ENCODE results near the gene IGF2.

Gene IGF2

GRCh38 chr11:2129699-2130366, 9.4 kb downstream of the IGF2 start:
- Histone ChIP-seq H3K4me2 (no peak overlapping the region), H3K27ac (no peak overlapping the region), H3K4me1 (ENCODE audit: low read depth, poor library complexity, severe bottlenecking) (no peaks in the 10 kb centered on the region), H3K4me3 (IDR thresholded peaks at IDR 0.05; ENCODE audit: insufficient read depth, low read depth, low read length) (no peak overlapping the region), H3K27me3 (ENCODE audit: insufficient read depth, low read depth) (peaks cover 60% of the 10 kb centered on the region), H3K36me3 (ENCODE audit: insufficient read depth) (no peaks in the 10 kb centered on the region), H3K79me2 (ENCODE audit: insufficient read depth, low read depth) (no peaks in the 10 kb centered on the region), H4K20me1 (ENCODE audit: insufficient read depth) (no peaks in the 10 kb centered on the region), H3K9ac (no peak overlapping the region), H2AFZ (ENCODE audit: low read depth) (no peak overlapping the region)
- no peak for TF ChIP-seq CTCF (conservative IDR thresholded peaks at IDR 0.05; ENCODE audit: low read depth, low read length)

GRCh38 chr11:2129308-2129698, 9.9 kb downstream of the IGF2 start:
- no peaks in the 10 kb centered on the region for H3K79me2 ChIP-seq (ENCODE audit: insufficient read depth, low read depth)
- H3K4me3 ChIP-seq (IDR thresholded peaks at IDR 0.05; ENCODE audit: insufficient read depth, low read depth, low read length): no peak overlapping the region
- H2AFZ ChIP-seq (ENCODE audit: low read depth): no peak overlapping the region
- TF ChIP-seq CTCF (conservative IDR thresholded peaks at IDR 0.05; ENCODE audit: low read depth, low read length): no peak
- H3K27me3 ChIP-seq (ENCODE audit: insufficient read depth, low read depth): peaks cover 55% of the 10 kb centered on the region
- H3K4me2 ChIP-seq: no peak overlapping the region
- H3K4me1 ChIP-seq (ENCODE audit: low read depth, poor library complexity, severe bottlenecking): no peaks in the 10 kb centered on the region
- H3K36me3 ChIP-seq (ENCODE audit: insufficient read depth): no peaks in the 10 kb centered on the region
- H3K9ac ChIP-seq: no peak overlapping the region
- no peaks in the 10 kb centered on the region for H4K20me1 ChIP-seq (ENCODE audit: insufficient read depth)
- H3K27ac ChIP-seq: no peak overlapping the region

- H4K20me1 ChIP-seq (ENCODE audit: insufficient read depth): no peaks in the 10 kb centered on the region
- H2AFZ ChIP-seq (ENCODE audit: low read depth): no peak overlapping the region
- no peak for TF ChIP-seq CTCF (conservative IDR thresholded peaks at IDR 0.05; ENCODE audit: low read depth, low read length)
- H3K4me1 ChIP-seq (ENCODE audit: low read depth, poor library complexity, severe bottlenecking): no peaks in the 10 kb centered on the region
- H3K9ac ChIP-seq: no peak overlapping the region
- H3K36me3 ChIP-seq (ENCODE audit: insufficient read depth): no peaks in the 10 kb centered on the region
- H3K79me2 ChIP-seq (ENCODE audit: insufficient read depth, low read depth): no peaks in the 10 kb centered on the region
- no peak overlapping the region for H3K27ac ChIP-seq
- no peak overlapping the region for H3K4me2 ChIP-seq
- no peak overlapping the region for H3K4me3 ChIP-seq (IDR thresholded peaks at IDR 0.05; ENCODE audit: insufficient read depth, low read depth, low read length)
- peaks cover 49% of the 10 kb centered on the region for H3K27me3 ChIP-seq (ENCODE audit: insufficient read depth, low read depth)
These were observed 10.5 kb downstream of the IGF2 start for GRCh38 chr11:2128511-2129307.

GRCh38 chr11:2128130-2128510, 11.1 kb downstream of the IGF2 start:
- no peak overlapping the region for H3K27ac ChIP-seq
- H3K36me3 ChIP-seq (ENCODE audit: insufficient read depth): no peaks in the 10 kb centered on the region
- H4K20me1 ChIP-seq (ENCODE audit: insufficient read depth): no peaks in the 10 kb centered on the region
- H3K27me3 ChIP-seq (ENCODE audit: insufficient read depth, low read depth): peaks cover 43% of the 10 kb centered on the region
- TF ChIP-seq CTCF (conservative IDR thresholded peaks at IDR 0.05; ENCODE audit: low read depth, low read length): no peak
- no peaks in the 10 kb centered on the region for H3K79me2 ChIP-seq (ENCODE audit: insufficient read depth, low read depth)
- no peak overlapping the region for H3K4me2 ChIP-seq
- no peak overlapping the region for H3K4me3 ChIP-seq (IDR thresholded peaks at IDR 0.05; ENCODE audit: insufficient read depth, low read depth, low read length)
- no peaks in the 10 kb centered on the region for H3K4me1 ChIP-seq (ENCODE audit: low read depth, poor library complexity, severe bottlenecking)
- H2AFZ ChIP-seq (ENCODE audit: low read depth): no peak overlapping the region
- H3K9ac ChIP-seq: no peak overlapping the region
